HG03575 (cell line): ENCODE results near the gene FSIP1.

ENCODE experiments used
- ATAC-seq: cut with Tn5 transposase; IDR thresholded peaks from one replicate; pipeline ENCODE4 v1.9.1; 2021; ENCODE audit not compliant: unreplicated experiment, insufficient number of reproducible peaks, low FRiP score; ENCODE audit errors: extremely low read depth

Gene FSIP1

DNA sequence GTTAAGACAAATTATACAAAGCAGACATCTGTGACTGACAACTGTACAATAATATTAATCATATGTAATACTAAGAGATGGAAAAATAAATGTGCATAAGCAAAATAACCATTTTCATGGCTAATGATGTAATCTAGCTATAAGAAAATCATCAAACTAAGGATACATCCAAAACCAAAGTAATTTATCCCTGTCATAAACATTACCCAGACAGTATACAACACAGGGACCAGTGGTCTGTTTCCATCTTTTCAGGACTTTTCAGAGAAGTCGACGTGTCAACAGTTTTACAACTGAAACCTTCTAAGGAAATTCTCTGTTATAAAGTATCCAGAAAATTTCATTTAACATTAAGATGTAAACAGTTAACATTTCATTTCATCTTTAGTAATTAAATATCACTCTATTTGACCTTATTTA lies 190.7 kb downstream of the FSIP1 start:
- no peak for ATAC-seq

DNA sequence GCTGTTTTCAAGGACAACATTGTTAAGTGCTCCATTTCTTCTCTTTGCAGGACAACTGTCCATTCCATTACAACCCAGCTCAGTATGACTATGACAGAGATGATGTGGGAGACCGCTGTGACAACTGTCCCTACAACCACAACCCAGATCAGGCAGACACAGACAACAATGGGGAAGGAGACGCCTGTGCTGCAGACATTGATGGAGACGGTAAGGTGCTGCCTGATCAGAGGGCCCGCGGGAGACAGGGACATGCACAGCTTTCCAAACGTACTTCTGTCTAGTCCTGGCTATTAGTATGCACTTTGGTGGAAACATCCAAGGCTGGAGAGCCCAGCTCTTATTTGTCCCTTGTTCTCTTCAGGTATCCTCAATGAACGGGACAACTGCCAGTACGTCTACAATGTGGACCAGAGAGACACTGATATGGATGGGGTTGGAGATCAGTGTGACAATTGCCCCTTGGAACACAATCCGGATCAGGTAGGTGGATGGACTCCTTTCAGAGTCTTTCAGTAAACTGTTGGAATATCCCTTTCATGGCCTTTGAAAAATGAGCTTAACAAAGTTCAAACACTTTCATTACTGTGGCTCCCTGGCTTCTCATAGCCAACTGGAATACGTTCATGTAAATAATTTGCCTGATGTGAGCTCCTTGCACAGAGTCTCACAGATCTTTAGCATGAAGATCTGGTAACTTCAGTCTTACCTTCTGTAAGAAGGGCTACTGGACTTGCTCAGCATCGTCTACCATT lies 191.3 kb downstream of the FSIP1 start:
- ATAC-seq, result no peak

DNA sequence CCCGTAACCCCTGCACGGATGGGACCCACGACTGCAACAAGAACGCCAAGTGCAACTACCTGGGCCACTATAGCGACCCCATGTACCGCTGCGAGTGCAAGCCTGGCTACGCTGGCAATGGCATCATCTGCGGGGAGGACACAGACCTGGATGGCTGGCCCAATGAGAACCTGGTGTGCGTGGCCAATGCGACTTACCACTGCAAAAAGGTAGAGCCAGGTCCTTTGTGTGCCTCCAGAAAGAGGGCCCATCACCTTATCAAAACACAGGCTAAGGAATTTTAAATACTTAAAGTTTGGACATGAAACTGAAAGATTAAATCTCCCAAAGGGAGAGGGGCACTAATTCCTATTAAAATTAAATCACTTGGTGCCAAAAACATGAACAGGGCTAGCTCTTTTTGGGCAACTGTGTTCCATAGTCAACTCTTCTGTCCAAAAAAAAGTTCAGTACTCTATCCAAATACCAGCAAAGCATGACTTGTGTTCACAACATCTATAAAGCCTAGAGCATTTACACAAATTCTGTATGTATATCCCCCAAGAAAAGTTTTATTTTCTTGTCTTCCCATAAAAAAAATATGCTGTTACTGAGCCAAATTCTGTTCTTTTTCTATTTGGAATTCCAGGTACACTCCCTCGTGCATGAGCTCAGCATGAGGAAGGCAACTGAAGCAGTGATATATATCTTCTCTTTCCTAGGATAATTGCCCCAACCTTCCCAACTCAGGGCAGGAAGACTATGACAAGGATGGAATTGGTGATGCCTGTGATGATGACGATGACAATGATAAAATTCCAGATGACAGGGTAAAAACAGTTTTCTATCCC lies 192.6 kb downstream of the FSIP1 start:
- ATAC-seq, result no peak

DNA sequence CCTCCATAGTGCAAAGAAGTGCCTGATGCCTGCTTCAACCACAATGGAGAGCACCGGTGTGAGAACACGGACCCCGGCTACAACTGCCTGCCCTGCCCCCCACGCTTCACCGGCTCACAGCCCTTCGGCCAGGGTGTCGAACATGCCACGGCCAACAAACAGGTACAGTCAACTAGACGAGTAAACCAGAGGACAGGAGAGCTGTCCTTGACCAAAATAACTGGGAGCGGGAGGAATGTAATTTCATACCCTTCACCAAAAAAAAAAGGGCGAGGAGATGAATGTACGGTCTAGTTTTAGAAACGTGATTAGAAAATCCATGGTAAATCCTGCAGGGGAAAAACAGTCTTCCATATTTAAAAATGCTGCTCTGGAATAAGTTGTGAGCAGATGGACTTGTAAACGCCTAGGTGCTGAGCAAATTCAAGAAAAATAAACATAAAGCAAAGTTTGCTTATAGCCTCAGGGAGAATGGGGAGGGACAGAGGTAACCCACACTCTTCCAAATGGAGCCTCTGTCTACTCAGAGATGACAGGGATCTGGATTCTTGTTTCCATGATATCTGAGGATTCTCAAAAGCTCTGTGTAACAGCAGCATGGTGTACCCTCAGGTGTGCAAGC lies 193.3 kb downstream of the FSIP1 start:
- ATAC-seq, result no peak

DNA sequence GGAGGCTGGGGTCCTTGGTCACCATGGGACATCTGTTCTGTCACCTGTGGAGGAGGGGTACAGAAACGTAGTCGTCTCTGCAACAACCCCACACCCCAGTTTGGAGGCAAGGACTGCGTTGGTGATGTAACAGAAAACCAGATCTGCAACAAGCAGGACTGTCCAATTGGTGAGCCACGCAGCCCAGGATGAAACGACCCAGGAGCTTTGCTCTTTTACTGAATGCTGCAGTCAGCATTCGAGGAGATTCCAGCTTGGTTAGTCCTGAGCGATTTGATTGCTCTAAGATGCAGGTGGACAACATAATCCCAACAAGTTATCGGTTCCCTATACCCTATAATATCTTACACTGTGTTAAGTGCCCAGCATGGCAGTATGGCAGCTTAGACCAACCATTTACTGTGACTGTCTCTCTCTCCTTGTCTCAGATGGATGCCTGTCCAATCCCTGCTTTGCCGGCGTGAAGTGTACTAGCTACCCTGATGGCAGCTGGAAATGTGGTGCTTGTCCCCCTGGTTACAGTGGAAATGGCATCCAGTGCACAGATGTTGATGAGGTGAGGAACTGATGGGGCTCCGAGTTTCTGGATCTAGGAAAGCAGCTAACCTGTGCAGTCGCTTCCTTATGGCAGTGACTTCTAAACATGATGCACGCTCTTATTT lies 194.0 kb downstream of the FSIP1 start:
- ATAC-seq, result no peak

DNA sequence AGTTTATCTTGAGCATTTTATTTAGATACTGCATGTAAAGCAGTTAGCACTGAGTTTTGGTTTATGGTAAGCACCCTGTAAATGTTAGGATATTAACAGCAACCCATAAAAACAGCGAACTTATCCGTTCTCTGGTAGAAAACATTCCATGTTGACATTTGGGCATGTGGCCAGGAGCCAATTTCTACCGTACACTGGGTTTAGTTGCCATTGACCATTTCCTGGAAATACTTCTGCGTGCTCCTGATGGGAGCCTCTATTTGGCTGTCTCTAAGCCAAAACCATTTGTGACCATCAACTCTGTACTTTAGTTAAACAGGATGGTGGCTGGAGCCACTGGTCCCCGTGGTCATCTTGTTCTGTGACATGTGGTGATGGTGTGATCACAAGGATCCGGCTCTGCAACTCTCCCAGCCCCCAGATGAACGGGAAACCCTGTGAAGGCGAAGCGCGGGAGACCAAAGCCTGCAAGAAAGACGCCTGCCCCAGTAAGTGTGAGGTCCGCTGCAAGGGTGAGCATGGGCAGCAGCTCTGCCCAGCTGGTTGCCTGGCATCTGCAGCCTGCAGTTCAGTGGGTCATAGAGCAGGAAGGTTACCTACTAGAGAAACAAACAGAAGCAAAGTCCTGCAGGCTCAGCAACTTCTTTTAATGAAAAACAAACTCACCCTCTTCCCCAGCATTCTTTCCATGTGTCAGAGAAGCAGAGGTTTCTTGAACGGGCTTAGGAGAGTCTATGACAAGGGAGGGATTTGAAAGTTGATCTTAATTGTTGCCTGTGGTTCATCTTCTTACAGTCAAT lies 194.7 kb downstream of the FSIP1 start:
- no peak for ATAC-seq

DNA sequence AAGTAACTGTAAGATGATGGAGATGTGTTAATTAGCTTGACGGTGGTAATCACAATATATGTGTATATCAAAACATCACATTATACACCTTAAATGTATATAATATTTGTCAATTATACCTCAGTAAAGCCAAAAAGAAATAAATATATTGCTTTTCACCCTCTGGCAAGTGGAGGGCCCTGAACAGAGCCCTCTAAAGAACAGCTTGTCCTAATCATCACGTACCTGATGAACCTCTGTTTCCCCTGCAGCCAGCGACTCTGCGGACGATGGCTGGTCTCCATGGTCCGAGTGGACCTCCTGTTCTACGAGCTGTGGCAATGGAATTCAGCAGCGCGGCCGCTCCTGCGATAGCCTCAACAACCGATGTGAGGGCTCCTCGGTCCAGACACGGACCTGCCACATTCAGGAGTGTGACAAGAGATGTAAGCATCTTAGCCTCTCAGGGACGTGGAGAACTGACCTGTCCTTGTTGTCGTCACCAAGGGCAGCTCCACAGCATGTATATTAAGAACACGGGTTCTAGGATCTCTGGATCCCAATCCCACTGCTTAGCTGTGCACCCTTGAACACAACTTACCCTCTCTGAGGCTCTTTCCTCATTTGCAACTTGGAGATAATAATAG lies 195.4 kb downstream of the FSIP1 start:
- no peak for ATAC-seq

DNA sequence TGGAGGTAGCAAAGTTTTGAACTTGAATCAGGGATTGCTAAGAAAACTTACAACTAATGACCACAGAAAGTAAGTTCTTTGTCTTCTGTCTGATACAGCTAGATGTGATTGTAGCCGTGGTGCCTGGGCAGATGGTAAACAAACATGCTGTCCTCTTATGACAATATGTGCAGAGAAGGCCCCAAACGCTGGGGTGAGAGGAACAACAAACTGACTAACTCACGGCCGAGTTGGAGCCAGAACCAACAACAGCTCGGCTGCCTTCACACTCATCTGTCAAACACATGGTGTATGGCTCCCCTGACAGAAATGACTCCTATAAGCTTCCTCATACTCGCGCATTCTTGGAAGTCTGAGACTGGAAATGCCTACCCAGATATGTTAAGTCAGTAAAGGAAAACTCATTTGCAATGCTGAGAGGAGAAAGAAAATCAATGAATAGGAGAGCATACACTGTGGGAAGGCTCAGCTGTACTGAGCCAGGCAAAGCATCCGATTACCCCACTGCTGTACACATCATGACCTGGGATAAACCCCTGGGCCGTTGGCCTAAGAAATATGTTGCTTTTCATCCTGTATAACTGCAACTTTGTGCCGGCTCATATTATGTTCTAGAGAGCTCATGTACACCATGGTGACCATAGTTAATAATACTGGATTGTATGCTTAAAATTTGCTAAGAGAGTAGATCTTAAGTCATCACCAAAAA lies 196.1 kb downstream of the FSIP1 start:
- no peak for ATAC-seq

DNA sequence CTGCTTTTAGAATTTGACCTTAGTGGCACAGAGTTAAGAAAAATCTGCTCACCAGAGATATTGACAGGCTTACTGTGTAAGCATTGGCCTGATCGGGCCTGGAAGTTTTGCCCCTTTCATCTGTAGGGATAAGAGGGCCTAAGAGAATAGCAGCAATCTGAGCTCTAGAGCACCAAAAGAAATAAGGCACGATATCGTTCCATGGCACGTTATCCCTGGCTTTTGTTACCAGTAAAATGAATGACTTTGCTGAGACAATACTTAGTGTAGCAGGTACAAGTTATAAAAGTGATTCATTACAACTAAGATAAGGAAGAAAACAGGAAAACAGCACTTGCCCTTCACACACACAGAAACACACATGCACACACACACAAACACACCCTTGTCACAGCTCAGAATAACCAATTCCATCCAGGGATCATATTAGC lies 196.8 kb downstream of the FSIP1 start:
- ATAC-seq, result no peak

DNA sequence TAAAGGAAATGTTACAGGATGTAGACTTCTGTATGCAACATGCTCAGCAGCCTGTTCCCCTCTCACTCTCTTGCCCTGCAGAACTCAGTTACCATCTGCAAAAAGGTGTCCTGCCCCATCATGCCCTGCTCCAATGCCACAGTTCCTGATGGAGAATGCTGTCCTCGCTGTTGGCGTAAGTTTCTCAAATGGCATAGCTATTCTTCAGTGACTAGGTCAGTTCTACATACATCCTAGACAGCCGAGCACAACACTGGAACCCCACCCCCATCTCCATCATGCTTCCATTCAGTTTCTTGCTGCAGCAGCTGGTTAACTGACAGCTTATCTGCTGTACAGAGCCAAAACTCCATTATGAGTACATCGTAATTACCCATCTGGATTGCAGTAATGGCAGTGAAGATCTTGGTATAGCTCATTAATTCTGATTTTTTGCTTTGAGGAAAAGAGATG lies 197.2 kb downstream of the FSIP1 start:
- no peak for ATAC-seq

DNA sequence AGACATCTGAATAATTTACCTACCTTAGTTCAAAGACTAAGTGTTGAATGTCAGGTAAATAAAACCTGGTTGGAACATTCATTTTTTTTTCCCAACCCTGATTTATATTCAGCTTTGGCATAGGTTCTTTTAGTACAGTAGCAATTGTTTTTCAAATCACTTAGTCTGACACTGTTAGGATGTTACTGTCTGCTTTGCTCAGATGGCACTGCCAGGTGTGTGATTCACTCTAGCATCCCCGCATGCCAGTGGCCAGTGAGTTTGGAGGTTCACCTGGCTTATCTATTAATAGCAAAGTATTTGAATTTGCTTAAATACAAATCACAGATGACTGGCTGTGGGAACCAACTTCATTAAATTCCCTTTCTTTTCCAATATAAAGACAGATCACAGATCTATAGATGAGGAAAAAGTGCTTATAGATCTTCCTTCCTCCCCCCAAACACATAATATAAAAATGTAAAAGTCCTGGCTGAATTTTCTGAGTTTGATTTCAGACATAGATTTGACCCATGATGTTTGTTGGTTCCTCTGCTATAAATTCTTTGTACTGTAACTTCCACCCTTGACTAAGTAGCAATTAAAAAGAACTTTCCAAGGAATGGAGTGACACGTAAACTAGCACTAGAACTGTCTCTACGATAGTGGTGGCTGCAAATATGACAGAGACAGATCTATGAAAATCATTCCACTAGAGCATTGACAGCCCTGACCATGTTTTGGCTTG lies 197.8 kb downstream of the FSIP1 start:
- ATAC-seq, result no peak

DNA sequence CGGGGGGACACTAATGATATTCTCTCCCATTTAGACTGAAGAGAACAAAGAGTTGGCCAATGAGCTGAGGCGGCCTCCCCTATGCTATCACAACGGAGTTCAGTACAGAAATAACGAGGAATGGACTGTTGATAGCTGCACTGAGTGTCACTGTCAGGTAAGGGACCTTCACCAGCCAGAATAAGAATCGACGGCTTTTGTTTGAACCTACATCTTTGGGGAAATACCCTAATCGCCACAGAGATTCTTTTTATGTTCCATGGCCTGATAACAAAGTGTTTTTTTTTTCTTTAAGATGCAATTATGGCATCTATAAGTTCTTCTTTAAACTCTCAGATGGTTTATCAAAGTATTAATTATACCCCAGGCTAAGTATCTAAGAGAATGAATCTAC lies 198.4 kb downstream of the FSIP1 start:
- ATAC-seq, result no peak

DNA sequence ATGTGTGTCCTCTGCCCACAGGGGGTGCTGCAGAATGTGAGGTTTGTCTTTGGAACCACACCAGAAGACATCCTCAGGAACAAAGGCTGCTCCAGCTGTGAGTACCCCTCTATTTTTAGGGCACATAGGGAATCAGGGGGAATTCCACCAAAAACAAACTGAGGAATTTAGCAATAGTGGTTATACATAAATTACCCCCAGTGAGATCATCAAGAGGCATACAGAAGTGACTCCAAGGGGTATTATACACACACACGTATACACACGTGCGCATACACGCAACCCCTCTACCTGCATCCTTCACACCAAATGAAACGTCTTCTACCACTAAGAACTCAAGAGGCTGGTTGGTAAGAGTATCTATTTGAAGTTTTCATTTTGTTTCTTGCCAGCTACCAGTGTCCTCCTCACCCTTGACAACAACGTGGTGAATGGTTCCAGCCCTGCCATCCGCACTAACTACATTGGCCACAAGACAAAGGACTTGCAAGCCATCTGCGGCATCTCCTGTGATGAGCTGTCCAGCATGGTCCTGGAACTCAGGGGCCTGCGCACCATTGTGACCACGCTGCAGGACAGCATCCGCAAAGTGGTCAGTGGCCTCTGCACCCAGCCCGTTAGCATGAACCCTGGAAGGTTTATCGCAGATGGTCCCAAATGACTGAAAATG lies 198.9 kb downstream of the FSIP1 start:
- no peak for ATAC-seq

DNA sequence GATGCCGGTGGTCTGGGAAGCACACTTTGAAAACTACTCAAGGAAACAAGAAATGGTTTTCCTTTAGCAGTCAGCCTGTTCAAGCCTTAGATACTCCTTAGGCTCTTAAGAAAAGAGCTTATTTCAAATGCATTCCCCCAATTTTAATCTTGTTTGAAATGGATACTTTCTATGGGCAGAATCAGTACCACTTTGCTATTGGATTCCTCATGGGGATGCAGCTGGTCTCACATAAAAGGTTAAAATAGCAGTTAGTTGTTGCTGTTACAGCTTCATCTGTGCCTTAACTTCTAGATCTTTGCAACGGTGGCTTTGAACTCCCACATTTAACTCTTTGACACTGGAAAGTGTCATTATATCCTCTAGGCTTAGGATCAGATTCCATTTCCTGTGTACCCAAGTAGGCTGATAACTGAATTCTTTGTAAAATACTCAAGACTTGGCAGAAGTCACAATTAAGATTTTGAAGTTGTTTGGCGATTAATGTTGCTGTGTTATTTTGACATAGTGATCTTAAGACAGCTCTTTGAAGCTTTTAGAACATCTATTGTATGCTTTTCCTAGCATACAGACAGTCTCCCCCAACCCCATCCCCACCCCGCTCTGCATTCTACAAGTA lies 199.6 kb downstream of the FSIP1 start:
- no peak for ATAC-seq

DNA sequence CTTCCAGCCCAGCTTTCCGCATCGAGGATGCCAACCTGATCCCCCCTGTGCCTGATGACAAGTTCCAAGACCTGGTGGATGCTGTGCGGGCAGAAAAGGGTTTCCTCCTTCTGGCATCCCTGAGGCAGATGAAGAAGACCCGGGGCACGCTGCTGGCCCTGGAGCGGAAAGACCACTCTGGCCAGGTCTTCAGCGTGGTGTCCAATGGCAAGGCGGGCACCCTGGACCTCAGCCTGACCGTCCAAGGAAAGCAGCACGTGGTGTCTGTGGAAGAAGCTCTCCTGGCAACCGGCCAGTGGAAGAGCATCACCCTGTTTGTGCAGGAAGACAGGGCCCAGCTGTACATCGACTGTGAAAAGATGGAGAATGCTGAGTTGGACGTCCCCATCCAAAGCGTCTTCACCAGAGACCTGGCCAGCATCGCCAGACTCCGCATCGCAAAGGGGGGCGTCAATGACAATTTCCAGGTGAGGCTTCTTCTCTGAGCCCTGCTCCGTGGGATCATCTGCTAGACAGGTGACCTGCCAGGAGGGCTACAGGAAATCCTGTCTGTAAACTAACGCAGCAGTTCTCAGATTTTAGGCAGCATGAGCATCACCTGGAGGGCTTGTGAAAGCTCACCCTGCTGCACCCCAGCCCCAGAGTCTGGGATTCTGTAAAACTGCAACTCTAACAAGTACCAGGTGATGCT lies 200.2 kb downstream of the FSIP1 start:
- no peak for ATAC-seq
